Subcutaneous abdominal adipose tissue (tissue), 5 donors: ENCODE results near the gene SLC2A6.
A peak's percentile ranks its signal among the peaks of the same experiment; 100 is the strongest.

Source experiments
- H3K27ac ChIP-seq: one replicate; pipeline ENCODE4 v1.7.0; 2013; ENCODE audit warnings: low read depth, mild to moderate bottlenecking, inconsistent platforms, low read length, moderate library complexity
- H3K27me3 ChIP-seq, 5 donors: one replicate each; pipeline ENCODE4 v1.7.0; 2013; ENCODE audit warnings: low read length in 5 of 5, inconsistent platforms in 1 of 5; ENCODE audit not compliant: control insufficient read depth in 5 of 5, insufficient read depth in 4 of 5
- H3K36me3 ChIP-seq, 5 donors: one replicate each; pipeline ENCODE4 v1.7.0; 2013; ENCODE audit warnings: low read length in 5 of 5; ENCODE audit not compliant: control insufficient read depth in 5 of 5, insufficient read depth in 5 of 5
- H3K4me1 ChIP-seq, 5 donors: one replicate each; pipeline ENCODE4 v1.7.0; 2013; ENCODE audit warnings: low read length in 5 of 5, mild to moderate bottlenecking in 3 of 5, moderate library complexity in 1 of 5; ENCODE audit not compliant: control insufficient read depth in 5 of 5, insufficient read depth in 5 of 5
- H3K4me3 ChIP-seq, 5 donors: one replicate each; pipeline ENCODE4 v1.7.0; 2013; ENCODE audit warnings: low read length in 5 of 5, low read depth in 1 of 5
- H3K9ac ChIP-seq, 5 donors: one replicate each; pipeline ENCODE4 v1.7.0; 2013; ENCODE audit warnings: low read length in 5 of 5, mild to moderate bottlenecking in 4 of 5, moderate library complexity in 3 of 5
- H3K9me3 ChIP-seq, 5 donors: one replicate each; pipeline ENCODE4 v1.7.0; 2013; ENCODE audit warnings: low read length in 5 of 5; ENCODE audit not compliant: control insufficient read depth in 5 of 5
- donor health status: healthy.
- donor health status: healthy.
- donor health status: healthy.
- donor health status: healthy.
- donor health status: healthy.

SLC2A6 gene

DNA sequence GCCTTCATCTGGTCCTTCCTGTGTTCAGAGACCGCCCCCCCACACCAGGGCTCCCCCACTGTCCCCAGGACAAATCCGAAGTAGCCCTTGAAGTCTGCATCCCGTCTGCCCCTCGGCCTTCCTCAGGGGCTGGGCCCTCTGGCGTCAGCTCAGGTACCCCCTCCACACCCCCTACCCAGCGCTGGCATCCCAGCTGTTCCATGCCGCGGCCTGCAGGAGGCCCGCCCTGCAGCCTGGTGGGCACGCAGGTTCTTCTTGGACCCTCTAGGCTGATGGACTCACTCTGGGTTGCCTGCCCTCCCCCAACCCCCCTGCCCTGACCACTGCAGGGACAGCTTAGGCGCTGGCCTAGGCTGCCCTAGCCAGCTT is 6.6 kb downstream of the SLC2A6 start:
- no peak overlapping the region for H3K27ac ChIP-seq
- H3K9ac ChIP-seq, result no peak overlapping the region
- no peak overlapping the region for H3K4me3 ChIP-seq
- H3K9me3 ChIP-seq, result no peaks in the 10 kb centered on the region
- H3K27me3 ChIP-seq, result no peaks in the 10 kb centered on the region
- peaks cover 0 to 25% (median 13%) of the 10 kb centered on the region in 5 donors for H3K36me3 ChIP-seq
- peaks cover 0 to 32% (median 18%) of the 10 kb centered on the region in 5 donors for H3K4me1 ChIP-seq

DNA sequence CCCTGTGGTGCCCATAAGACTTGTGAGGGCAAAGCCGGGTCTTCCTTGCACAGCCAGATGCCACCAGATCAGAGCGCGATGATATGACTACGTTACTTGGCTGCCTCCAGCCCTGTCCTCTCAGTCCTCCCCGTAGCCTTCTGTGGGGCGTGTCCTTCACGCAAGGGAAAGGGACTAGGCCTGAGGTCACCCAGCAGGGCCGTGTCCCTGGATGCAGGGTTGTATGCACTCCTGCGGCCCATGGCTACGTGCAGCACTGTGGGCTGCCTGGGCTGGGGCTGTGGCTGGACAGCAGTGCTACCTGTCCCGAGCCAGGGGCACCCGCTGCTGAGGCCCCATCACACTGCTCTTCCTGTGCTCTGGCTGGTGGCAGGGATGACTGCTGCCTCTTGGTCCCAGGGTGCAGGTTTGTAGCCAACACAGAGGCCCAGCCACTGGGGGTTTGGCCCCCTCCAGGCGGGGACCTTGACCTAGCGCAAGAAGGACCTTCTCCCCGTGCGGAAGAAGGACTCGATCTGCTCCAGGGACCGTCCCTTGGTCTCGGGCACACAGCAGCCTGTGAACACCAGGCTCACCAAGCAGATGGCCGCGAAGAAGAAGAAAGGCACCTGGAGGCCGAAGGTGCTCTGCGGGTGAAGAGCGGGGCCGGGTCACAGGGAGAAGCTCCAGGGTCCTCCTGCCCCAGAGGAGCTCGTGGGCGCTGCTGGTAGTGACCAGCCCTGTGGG is 7.2 kb downstream of the SLC2A6 start:
- Histone ChIP-seq H3K9me3 (no peaks in the 10 kb centered on the region), H3K9ac (no peak overlapping the region), H3K36me3 (peaks cover 0 to 25% (median 13%) of the 10 kb centered on the region in 5 donors), H3K27ac (no peak overlapping the region), H3K4me1 (peaks cover 0 to 27% (median 17%) of the 10 kb centered on the region in 5 donors), H3K4me3 (no peak overlapping the region), H3K27me3 (no peaks in the 10 kb centered on the region)

DNA sequence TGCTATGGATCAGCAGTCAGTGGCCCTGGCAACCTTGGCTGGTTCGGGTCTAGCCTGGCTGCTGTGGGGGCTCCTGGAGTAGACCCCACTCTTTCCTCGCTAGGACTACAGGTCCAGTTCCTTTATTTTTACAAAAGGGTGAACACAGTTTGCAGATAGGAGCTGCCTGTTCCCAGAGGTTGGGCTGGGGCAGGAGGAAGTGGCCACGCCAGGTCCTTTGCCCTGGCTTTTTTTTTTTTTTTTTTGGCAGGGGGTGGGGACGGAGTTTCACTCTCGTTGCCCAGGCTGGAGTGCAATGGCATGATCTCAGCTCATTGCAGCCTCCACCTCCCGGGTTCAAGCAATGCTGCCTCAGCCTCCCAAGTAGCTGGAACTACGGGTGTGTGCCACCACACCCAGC is 7.9 kb downstream of the SLC2A6 start:
- Histone ChIP-seq H3K9me3 (no peaks in the 10 kb centered on the region), H3K27ac (no peak overlapping the region), H3K27me3 (no peaks in the 10 kb centered on the region), H3K9ac (peak overlapping the region in 1 of 5 donors; percentile 48), H3K4me3 (no peak overlapping the region), H3K36me3 (peaks cover 0 to 25% (median 13%) of the 10 kb centered on the region in 5 donors), H3K4me1 (peaks cover 0 to 20% (median 14%) of the 10 kb centered on the region in 5 donors)

DNA sequence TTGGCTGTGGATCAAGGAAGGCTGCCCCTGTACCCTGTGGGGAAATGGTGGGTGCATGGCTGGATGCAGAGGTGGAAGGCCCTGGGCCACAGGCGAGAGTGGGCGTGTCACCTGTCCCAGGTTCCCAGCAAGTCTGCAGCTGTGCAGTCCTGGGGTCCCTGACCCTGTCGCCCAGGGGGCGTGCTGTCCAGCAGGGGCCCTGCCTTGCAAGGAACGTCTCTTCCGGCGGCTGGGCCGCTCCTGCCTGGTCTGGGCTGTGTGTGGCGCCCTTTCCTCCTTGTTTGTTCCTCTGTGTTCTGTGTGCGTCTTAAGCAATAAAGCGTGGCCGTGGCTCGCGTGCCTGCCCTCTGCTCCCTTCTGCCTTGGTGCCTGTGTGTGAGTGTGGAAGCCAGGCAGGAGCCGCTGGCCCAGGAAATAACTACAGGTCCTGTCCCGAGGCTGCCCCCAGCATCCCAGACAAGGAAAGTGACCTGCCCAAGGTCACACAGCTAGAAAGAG is 8.4 kb downstream of the SLC2A6 start:
- Histone ChIP-seq H3K4me1 (peaks cover 0 to 20% (median 14%) of the 10 kb centered on the region in 5 donors), H3K9me3 (no peaks in the 10 kb centered on the region), H3K36me3 (peaks cover 0 to 25% (median 15%) of the 10 kb centered on the region in 5 donors), H3K4me3 (no peak overlapping the region), H3K27me3 (no peaks in the 10 kb centered on the region), H3K27ac (no peak overlapping the region), H3K9ac (peak overlapping the region in 1 of 5 donors; percentile 48)

DNA sequence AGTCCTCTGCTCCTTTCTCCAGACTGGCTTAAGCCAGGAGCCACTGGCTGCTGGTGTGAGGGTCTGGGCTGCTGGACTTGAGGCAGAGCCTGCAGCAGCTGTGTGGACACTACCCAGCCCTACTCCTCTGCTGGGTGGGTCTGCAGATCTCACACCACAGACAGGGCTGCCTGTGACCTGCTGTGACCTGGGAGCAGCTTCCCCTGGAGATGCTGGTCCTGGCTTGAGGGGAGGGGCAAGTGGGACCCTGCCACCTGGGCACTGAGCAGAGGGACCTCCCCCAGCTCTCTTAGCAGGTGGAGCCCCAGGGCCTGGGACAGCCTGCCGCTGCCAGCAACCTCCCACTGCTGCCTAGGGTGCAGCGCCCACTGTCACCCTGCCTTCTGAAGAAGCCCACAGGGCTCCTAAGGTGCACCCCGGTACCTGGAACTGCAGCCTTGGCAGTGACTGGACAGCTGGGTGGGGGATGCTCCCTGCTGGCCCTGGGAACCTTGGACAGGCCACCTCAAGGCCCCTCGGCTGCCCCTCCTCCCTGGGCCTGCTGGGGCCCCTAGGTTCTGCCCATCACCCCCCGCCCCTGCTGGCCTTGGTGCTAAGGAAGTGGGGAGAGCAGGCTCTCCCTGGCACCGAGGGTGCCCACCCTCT is 10.0 kb downstream of the SLC2A6 start:
- H3K36me3 ChIP-seq, result peaks cover 0 to 23% (median 10%) of the 10 kb centered on the region in 5 donors
- no peak overlapping the region for H3K27ac ChIP-seq
- no peak overlapping the region for H3K4me3 ChIP-seq
- H3K9me3 ChIP-seq, result no peaks in the 10 kb centered on the region
- no peaks in the 10 kb centered on the region for H3K27me3 ChIP-seq
- peaks cover 0 to 20% (median 14%) of the 10 kb centered on the region in 5 donors for H3K4me1 ChIP-seq
- no peak overlapping the region for H3K9ac ChIP-seq

DNA sequence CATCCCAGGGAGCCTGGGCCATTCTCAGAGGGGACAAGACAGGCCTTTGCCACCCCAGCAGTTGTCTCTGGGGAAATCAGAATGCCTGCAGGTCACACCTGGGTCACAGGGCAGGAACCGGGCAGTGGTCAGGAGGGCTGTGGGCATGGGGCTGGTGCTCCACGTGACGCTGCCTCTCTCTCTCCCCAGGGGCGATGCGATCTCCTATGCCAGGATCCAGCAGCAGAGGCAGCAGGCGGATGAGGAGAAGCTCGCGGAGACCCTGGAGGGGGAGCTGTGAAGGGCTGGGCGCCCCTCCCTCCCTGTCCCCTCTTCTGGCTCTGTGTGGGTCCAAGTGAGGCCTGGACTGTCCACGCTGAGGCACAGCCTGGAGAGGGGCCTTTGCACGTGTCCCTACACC is 10.5 kb downstream of the SLC2A6 start:
- Histone ChIP-seq H3K36me3 (peaks cover 0 to 18% (median 5%) of the 10 kb centered on the region in 5 donors), H3K9ac (no peak overlapping the region), H3K4me1 (peaks cover 0 to 20% (median 14%) of the 10 kb centered on the region in 5 donors), H3K9me3 (no peaks in the 10 kb centered on the region), H3K27ac (no peak overlapping the region), H3K27me3 (no peaks in the 10 kb centered on the region), H3K4me3 (no peak overlapping the region)

DNA sequence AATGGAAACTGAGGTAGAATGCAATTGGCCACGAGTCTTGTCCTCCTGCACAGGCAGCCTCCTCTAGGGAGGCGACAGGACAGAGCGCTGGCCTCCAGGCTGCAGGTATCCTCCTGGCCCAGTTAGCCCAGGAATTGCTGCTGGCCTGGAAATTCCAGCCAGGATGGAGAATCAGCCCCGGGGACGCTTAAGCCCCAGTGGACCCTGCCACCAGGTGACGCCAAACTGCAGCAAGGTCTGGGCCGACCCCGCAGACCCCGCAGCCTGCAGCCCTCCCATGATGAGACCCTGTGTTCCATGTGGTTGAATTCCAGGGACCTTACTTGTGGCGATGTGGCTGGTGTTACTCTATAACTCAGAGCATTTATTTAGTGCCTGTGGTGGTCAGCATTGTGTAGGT is 11.8 kb downstream of the SLC2A6 start:
- Histone ChIP-seq H3K9ac (no peak overlapping the region), H3K4me3 (no peak overlapping the region), H3K9me3 (no peaks in the 10 kb centered on the region), H3K27me3 (no peaks in the 10 kb centered on the region), H3K36me3 (peaks cover 0 to 11% (median 4%) of the 10 kb centered on the region in 5 donors), H3K27ac (no peak overlapping the region), H3K4me1 (peaks cover 0 to 20% (median 14%) of the 10 kb centered on the region in 5 donors)

DNA sequence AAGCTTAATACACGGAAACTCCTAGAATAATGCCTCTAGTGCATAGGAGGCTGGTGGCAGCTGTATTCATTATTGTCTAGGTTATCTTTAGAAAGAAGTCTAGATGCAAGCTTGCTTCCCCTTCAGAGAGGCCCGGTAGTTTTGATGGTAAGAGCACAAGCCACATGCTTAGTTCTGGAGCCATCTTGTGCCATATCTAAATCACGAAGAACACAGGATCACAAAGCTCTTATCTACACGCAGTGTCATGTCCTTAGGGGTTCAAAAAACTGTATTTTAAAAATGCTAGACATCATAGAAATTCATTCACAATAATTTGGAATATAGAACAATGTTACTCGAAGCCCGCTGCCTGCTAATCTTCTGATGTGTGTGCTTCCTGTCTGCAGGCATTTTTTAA is 12.9 kb downstream of the SLC2A6 start:
- H3K4me3 ChIP-seq, result no peak overlapping the region
- peaks cover 0 to 10% (median 6%) of the 10 kb centered on the region in 5 donors for H3K4me1 ChIP-seq
- peaks cover 0 to 11% (median 4%) of the 10 kb centered on the region in 5 donors for H3K36me3 ChIP-seq
- H3K9me3 ChIP-seq, result no peaks in the 10 kb centered on the region
- H3K9ac ChIP-seq, result no peak overlapping the region
- no peaks in the 10 kb centered on the region for H3K27me3 ChIP-seq
- H3K27ac ChIP-seq, result no peak overlapping the region

DNA sequence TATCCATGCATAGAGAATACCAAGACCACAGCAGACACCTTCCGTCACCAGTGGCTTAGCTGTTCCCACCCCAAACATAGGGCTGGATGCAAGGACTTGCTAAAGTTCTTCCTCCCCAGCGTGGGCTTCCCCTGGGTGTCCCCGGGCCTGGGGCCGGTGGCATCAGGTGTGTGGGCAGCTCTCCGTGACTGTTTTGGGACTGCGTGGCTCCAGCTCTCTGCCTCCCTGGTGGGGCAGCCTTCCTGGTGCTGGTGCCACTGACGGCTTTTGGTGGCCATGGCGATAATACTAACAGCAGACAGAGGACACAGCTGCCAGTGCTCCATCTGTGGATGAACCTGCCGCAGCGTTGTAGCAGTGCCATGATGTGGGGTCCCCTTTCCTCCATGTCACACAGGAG is 14.3 kb downstream of the SLC2A6 start:
- H3K36me3 ChIP-seq, result peaks cover 0 to 11% (median 4%) of the 10 kb centered on the region in 5 donors
- H3K27ac ChIP-seq, result no peak overlapping the region
- H3K9ac ChIP-seq, result peak overlapping the region in 1 of 5 donors; percentile 15
- H3K4me3 ChIP-seq, result no peak overlapping the region
- peaks cover 0 to 9% (median 6%) of the 10 kb centered on the region in 5 donors for H3K4me1 ChIP-seq
- H3K9me3 ChIP-seq, result no peaks in the 10 kb centered on the region
- no peaks in the 10 kb centered on the region for H3K27me3 ChIP-seq
